Central memory CD4-positive, alpha-beta T cell (primary cell): ENCODE measurements around the gene EME1.
A peak's percentile ranks its signal among the peaks of the same experiment; 100 is the strongest.
"Not testable (repeated sequence)": the region's sequence is repeated elsewhere in the genome, so short reads cannot be mapped to it uniquely, and the experiment has no call there.

Experiments
- DNase-seq: peaks from one replicate; pipeline ENCODE4 v3.0.0; 2022
- total RNA-seq, 3 experiments: gene quantifications; one replicate each; lab custom pipeline; 2026; lab: John Stamatoyannopoulos, UW

EME1 gene, protein sequence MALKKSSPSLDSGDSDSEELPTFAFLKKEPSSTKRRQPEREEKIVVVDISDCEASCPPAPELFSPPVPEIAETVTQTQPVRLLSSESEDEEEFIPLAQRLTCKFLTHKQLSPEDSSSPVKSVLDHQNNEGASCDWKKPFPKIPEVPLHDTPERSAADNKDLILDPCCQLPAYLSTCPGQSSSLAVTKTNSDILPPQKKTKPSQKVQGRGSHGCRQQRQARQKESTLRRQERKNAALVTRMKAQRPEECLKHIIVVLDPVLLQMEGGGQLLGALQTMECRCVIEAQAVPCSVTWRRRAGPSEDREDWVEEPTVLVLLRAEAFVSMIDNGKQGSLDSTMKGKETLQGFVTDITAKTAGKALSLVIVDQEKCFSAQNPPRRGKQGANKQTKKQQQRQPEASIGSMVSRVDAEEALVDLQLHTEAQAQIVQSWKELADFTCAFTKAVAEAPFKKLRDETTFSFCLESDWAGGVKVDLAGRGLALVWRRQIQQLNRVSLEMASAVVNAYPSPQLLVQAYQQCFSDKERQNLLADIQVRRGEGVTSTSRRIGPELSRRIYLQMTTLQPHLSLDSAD
- 0.39 to 6.0 (median 0.82) reads per million in 3 experiments for total RNA-seq

DNA sequence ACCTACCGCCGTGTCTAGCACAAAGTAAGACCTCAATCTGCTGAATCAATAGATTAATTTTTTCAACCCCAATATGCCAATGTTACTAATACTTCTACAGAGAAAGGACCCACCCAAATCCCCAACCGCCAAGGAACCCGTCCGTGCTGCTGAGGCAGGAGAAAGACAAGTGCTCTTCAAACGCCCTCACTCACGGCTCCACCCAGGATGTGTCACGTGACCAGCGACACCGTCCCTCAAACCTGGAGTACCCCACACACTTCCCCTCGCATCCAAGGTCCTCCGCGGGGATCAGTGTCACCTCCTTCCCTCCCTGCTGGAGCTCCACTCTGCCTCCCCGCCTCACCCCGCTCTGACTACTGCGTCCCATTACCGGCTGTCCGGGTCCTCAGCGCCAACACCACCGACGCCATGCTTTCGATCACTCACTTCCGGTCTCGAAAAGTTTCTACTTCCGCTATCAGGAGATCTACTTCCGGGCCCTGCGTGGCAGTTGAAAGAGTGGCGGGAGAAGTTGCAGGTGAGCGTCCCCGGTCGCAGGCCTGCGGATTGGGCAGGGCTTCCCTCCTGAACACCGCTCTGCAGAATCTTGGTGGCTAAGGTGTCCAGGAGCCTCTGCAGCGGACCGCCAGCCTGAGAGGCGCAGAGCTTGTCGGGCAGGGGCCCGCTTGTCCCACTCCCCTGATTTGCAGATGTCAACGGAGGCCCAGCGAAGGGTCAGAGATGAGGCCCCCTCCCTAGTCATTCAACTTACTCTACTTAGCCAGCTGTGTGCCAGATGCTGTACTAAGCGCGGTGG is at the start of gene EME1, which contains the start of gene MRPL27:
Gene EME1, plus strand, starts transcription at position 472 of the 799 bp plus-strand sequence. CDS start 1,980 bp downstream, outside the sequence.
Gene MRPL27, minus strand, starts transcription at position 427 of the 799 bp plus-strand sequence. Its CDS starts 14 bp downstream, at position 413.
- peak; percentile 89 for DNase-seq

DNA sequence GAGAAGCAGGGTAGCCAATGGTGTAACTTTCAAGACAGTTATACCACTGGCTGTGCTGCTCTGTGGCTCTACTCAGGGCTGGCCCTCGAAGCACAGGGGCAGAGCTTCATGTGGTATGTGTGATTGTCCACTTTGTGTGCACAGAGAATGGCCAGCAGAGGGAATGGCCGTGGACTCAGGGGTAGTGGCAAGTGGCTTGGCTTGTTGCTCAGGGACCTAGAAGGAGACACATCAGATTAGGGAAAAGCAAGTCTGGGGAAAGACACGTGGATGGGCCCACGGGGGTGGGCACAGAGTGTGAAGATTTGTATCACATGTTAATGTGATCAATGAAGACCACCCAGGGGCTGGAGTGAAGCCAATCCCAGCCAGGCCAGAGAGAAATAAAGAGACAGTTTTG is 47.1 kb upstream of the EME1 start:
- no peak for DNase-seq

DNA sequence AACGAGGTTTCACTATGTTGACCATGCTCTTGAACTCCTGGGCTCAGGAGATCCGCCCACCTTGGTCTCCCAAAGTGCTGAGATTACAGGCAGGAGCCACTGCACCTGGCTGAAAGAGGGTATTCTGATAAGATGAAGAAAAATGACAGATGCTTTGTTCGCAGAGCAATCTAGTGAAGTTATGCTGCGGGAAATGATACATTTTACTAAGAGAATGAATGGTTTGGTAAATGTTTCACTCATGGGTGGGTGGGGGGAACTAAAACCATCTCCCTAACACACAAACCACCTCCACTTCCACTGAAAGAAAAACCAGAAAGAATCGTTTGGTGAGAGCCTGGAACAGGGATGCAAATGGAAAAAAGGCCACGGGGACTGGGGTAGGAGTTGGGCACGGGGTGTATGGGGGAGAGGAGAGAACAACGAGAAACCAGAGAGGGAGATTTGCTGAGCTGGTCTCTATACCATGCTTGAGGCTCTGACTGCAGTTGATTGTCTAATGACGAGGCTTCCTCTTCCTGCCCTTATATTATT is 46.1 kb upstream of the EME1 start:
- no peak for DNase-seq

DNA sequence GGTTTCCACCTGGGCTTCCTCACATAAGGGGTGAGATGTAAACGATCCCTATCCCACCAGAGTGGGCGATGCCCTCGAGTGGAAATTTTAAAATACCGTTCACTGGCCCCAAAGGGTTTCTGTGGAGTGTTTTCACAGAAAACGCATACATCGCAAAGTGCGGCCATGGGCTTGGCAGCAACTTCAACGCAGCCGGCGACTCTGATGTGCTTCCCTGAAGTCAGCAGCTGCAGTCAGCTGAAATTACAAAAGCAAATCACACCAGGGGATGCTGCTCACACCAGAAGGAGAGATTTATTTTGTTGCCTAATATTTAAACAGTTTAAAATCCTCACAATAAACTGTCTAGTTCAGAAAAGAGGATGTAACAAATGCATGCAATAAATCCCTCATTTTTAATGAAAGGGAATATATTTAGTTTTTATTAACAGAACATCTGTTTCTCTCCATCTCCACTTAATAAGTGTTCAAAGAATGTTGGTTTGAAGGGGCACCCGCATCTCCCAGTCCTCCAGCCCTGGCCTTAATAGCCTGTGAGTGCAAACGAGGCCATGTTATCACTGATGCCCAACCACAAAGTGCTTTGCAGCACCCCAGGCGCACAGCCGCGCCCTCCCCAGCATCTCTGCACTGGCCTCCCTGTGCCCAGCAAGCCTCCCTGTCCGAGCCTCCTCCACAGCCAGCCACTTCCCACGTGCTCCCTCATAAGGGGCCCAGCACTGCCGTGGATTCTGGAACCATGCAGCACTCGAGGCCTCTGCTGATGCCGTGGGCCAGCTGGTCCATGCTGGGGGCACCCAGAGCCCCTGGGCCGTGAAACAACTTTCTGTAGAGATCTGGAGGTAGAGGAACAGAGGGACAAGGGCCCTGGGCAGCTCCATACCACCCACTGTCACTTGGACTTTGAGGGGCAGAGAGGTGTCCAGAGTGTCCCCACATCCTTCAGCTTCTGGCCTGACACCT is 44.4 kb upstream of the EME1 start:
- DNase-seq = no peak

DNA sequence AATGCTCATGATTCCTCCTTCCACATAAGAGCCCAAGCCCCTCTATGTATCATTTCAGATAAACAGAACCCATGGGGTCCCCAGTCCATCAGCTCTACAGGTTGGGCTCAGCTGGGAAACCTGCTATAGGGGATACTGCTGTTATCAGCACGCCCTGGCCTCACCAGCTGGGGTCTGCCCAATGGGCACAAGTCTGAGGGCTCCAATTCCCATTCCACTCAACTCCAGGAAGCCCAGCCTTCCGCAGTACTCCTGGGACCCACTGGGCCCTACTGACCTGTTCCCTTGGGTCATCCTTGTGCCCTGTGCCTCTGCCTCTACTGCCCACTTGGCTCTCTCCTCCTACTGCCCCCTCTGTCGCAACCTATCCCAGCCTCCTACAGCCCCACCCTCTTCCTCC is 43.3 kb upstream of the EME1 start:
- no peak for DNase-seq

DNA sequence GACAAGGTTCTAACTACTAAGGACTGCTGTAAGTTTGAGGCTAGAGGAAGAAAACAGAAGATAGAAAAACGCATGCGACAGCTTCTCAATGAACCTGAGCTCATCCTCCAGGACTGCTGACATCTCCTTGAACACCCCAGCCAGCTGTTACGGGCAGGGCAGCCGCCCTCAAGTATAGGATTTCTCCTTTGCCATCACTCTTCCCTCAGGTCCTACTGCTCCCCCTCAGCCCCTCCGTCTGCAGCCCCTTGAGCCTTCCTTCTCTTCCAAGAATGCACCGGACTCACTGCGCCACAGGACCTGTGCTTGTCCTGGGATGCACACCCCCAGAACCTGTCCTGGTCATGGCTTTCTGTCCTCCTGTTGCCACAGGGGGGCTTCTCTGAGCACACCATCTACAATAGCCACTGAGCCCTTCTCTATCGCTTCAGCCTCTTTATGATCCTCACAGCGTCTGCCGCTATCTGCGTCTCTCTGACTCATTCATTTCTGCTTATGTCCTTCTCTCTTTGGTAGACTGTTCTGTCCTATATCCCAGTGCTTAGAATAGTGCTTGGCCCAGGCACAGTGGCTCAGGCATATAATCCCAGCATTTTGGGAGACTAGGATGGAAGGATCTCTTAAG is 42.8 kb upstream of the EME1 start:
- no peak for DNase-seq

DNA sequence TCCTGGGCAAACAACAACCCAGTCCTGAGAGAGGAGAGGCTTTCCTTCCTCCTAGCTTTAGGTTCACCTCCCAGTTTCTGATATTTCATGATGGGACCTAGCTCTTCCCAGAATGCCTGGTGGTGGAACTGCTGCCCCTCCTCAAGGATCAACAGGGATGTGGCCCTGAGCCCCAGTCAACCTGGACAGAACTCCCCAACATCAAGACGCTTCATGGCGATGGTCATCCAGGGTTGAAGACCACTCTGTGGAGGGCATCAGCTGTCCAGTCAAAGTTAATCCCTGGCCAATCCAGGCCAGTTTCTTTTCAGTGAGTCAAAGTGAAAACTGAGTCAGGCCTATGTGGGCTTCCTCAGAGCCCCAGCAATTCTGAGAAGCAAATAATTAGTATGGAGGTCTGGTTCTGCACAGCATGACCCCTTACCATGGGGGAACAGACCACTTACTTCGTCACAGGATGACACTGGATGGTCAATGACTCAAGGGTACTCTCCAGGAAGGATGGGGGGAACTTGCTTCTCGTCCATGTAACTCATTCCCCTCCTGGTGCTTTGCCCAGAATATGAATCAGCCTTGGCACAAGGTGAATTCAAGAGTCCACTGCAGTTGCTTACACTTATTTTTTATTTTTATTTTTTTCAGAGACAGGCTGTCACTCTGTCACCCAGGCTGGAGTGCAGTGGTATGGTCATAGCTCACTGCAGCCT is 41.8 kb upstream of the EME1 start:
- no peak for DNase-seq

DNA sequence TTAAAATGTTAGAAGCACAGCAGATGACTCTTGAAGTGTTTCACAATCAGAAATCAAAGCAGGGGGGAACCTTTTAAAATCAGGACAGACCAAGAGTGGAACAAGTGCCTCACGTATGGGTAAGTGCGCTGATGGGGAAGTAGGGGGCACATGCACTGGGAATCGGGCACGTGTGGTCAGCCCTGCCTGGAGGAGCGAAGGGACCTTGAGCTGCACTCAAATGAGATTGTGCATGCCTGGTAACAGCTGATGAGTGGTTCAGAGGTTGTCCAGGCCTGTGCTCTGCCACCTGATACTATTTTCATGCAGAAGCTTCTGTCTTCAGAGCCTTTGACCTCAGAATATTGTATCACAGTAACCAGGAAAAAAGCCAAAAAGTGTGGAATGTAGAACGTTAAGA is 40.8 kb upstream of the EME1 start:
- no peak for DNase-seq

DNA sequence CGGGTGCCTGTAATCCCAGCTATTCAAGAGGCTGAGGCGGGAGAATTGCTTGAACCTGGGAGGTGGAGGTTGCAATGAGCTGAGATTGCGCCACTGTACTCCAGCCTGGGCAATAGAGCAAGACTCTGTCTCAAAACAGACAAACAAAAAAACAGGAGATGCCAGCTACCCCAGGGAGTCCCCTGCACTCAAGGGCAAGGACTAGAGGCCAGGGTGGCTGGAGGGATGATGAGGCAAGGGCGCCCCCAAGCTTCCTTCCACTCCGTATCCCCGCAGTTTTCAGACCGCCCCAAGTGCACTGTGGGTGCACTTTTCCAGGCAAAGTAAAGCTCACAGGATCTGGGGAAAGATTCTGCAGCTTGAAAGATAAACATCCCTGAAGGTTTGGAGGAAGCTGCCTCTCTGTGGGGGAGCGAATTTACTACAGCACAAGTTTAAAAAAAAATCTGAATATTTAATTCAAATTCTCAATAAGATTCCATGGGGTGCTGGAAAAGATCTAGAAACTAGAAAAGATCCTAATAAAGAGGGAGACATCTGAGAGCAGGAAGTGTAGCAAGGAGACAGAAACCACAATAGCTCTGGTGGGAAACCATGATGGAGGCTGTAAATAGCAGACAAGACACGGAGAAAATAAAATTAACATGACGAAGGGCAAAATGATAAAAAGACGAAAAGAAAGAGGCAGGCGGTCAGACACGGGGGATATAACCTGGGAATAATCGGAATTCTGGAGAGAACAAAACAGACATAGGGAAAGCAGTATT is 39.6 kb upstream of the EME1 start:
- not testable (repeated sequence) for DNase-seq

DNA sequence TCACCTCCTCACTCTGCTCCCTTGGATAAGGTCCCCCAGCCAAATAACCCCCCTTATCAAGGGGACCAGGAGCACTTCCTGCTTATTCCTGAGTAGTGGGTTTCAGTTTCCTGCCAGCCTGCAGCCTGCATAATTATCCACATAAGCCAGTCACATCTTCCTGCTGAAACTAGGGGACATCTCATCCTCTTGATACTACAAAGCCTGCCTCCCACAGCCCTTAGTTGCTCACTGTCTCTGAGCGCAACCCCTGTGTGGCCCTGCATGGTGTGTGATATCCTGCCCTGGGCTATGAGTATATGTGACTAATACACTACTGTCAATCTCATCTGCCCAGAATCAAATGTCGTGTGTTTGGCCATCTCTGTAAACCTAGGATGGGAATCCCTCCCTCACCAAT is 35.1 kb upstream of the EME1 start:
- no peak for DNase-seq

DNA sequence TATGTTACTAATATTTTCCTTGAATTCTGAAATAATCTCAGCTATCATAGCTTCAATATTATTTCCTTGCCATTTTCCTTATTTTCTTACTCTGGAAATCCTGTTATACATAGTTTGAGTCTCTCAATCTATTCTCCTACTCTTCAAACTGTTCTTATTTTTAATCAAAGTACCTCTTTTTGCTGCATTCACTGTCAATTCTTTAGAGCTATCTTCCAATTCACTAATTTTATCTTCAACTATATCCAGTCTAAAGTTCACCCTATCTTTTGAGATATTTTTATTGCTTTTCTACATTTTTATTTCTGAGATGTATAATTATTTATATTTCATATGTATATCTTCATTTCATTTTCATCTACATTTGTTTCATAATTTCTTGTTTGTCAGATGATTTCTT is 34.4 kb upstream of the EME1 start:
- DNase-seq = no peak

DNA sequence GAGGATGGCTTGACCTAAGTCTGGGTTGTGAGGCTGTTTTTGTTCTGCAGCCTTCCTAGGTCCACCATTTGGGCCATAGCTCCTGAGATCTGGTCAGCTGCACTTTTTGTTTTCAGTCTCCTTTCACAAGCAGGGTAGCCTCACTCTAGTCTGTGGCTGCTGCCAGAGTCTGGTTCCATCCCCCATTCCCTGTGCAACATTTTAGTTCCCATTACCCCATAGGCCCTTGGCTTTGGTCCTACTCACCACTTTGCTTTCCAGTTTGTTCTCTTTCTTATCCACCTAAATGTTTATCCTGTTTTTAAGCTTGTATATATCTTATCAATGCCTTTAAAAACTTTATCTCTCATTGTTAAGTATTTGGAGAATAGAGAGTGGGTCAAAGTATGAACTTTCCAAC is 33.6 kb upstream of the EME1 start:
- no peak for DNase-seq

DNA sequence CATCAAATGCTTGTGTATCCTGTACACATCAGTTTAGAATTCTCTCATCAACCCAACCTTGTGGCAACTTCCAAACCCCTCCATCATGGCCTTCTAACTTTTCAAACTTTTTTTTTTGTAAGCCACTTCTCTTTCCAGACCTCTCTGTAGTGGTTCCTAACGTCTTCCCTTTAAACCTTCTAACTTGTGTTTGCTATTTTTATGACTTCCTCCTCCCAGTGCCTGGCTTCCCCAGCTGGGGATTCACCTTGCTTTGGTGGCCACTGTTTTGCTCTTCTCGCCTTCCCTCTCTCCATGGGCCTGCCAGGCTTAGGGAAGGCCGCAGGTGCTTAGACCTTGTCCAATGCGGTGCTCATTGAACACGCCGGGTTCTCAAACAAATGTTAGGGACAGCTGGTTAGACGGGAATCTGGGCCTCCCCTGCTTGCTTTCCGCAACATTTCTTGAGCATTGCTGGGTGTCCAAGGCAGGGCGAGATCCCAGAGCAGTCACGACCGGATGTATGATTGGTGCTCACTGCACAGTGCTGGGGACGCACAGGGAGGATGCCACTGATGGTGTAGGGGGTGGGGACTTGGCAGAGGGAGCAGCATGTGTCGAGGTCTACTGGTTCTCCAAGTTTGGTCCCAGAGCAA is 28.2 kb upstream of the EME1 start:
- DNase-seq = no peak

DNA sequence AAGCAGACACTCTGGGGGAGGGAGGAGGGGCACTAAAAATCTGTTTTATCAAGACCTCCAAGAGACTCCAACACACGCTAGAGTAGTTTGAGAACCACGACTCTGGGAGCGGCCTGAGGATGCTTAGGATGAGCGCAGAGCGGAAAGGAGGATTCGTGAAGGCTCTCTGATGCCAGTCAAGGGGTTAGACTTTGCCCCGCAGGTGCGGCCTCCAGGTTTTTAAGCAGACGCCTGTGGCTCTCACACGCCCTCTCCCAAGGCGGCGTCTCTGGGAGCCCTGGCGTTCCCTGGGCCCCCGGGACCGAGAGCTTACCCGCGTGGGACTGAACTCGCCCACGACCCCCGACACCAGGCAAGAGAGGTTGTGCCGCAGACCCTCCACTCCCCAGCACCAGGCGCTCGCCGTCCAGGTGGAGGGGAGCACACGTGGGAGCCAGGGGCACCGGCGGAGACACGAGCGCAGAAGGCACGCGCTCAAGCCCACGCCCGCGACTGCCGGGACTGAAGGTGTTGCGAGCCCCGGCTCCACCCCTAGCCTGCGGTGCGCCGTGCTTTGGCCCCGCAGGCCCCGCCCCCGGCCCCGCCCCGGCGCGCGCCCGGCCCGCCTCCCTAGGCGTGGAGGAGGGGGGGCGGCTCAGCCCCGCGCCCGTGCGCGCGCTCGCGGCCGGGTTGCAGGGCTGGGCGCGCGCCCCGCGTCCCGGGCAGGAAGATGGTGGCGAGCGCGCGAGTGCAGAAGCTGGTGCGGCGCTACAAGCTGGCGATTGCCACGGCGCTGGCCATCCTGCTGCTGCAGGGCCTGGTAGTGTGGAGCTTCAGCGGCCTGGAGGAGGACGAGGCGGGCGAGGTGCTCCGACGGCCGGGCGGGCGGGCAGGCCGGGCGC is 27.4 kb upstream of the EME1 start, which contains the start of gene XYLT2:
Gene XYLT2, plus strand, starts transcription at position 695 of the 881 bp plus-strand sequence. Its CDS starts 15 bp downstream, at position 710.
- peak; percentile 92 for DNase-seq

DNA sequence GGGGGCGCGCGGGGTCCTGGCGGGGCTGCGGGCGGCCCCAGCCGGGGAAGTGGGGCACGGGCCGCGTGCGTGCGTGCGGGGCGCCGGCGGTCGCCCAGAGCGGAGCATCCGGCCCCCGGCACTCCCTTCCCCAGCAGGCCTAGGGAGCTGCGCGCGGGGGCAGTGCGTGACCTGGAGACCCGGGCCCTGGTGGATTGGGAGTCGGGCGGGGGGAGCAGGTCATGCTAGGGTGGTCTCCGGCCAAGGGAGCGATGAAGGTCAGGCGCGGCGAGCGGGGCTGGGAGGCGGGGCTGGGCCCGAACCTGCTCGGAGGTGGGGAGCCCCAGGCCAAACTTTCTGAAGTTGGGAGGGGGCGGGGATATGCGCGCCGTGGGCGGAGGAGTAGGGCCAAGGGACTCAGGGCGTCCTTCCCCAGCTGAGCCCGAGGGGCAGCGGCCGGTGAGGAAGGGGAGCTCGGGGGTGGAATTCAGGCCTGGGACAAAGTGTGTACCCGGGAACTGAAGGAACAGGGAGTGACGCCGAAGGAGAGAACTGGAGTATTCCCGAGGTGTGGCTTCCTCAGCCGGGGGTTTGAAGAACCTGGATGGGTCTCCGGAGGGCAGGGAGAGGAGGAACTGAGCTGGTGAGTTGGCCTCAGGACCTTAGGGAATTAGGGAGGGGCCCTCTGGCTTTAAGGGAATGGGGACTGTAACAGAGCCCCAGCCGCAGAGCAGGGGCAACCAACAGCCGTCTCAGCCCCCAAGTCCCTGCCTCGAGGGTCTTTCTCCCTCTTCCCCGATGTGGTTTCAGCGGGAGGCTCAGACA is 26.5 kb upstream of the EME1 start:
- DNase-seq = no peak

DNA sequence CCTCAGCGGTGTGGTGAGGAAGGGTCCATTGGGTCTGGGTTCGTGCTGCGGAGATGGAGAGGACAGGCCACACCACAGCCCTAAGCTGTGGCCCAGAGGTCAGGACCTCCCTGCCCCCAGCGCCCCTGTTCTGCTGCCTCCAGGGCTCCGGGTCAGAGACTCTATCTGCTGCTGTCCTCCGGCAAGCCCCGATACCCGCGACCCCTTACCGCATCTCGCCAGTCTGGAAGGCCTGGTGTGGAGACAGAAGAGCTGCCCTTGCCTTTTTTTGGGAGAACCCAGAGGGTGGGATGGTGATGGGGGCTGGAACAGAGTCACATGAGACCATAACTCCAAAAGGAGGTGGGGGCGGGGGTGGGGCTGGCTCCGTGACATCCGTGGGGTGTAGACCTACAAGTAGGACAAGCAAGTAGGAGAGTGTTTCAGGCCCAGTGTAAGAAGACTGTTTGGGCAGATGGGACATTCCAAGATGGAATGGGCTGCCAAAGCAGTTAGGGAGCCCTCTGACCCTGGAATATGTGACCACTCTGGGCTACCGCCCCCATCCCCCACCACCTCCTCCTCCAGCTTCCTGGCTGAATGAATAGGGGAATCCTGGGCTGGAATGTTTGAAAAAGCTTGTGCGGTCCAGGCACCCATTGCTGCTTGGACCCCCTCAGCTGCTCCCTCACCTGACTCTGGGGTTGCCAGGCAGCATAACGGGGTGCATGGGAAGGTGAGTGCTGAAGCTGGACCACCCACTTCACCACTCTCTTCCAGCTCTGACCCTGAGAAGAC is 25.7 kb upstream of the EME1 start:
- DNase-seq = no peak

DNA sequence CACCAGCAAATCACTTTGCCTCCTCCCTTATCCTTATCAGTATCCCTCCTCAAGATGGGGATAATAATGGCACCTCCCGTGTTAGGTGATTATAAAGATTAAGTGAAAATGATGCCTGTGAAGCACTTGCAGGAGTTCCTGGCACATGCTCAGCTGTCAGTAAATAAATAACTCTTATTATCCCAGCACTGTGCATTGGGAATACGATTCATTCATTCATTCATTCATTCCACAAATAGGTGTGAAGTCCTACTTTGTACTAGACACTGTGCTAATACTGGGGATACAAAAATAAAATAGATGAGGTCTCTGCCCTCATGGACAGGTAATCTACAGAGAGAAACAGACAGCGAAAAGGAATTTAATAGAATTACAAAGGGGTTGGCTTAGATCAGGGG is 25.1 kb upstream of the EME1 start:
- DNase-seq = no peak
